OCI-LY3 (cell line): ENCODE measurements around the gene OPCML.

ENCODE experiments used
- H2AFZ ChIP-seq: fragments of 200-600, 300-600 bp; shearing (Covaris generic); 2 replicates; pipeline ENCODE4 v1.6.0; 2014; ENCODE audit warnings: antibody characterized with exemption, low read depth, low read length
- H3K27ac ChIP-seq: fragments of 200-600, 300-600 bp; sonication (generic); 2 replicates; pipeline ENCODE4 v1.5.1; 2014; ENCODE audit warnings: mild to moderate bottlenecking, low read length, moderate library complexity, mixed read lengths
- H3K27me3 ChIP-seq: fragments of 200-600, 300-600 bp; sonication (generic); 2 replicates; pipeline ENCODE4 v1.6.1; 2014; ENCODE audit warnings: low read depth, low read length, mixed read lengths
- H3K36me3 ChIP-seq: fragments of 200-600, 300-600 bp; sonication (generic); replicated peaks from 2 replicates; pipeline ENCODE3; 2014; ENCODE audit warnings: low read depth, low read length, mixed read lengths
- H3K4me1 ChIP-seq: fragments of 300-600, 200-600 bp; sonication (generic); 2 replicates; pipeline ENCODE4 v1.6.1; 2014; ENCODE audit warnings: low read length, mixed read lengths
- H3K4me2 ChIP-seq: fragments of 200-600, 300-600 bp; sonication (generic); 2 replicates; pipeline ENCODE4 v1.6.1; 2014; ENCODE audit warnings: low read length, mixed read lengths
- H3K4me3 ChIP-seq: fragments of 300-600, 200-600 bp; sonication (generic); 2 replicates; pipeline ENCODE4 v1.5.1; 2014; ENCODE audit warnings: antibody characterized with exemption, mild to moderate bottlenecking, low read length, moderate library complexity
- H3K79me2 ChIP-seq: fragments of 300-600, 200-600 bp; shearing (Covaris generic); 2 replicates; pipeline ENCODE4 v1.6.1; 2014; ENCODE audit warnings: mild to moderate bottlenecking, low read length, mixed read lengths
- H3K9ac ChIP-seq: fragments of 300-600, 200-600 bp; shearing (Covaris generic); 2 replicates; pipeline ENCODE4 v1.6.0; 2014; ENCODE audit warnings: mild to moderate bottlenecking, low read length, moderate library complexity
- H3K9me3 ChIP-seq: fragments of 200-600, 300-600 bp; shearing (Covaris generic); 2 replicates; pipeline ENCODE4 v1.6.1; 2014; ENCODE audit warnings: low read length, mixed read lengths; ENCODE audit not compliant: insufficient read depth
- H4K20me1 ChIP-seq: fragments of 200-600, 300-600 bp; sonication (generic); 2 replicates; pipeline ENCODE4 v1.6.1; 2016; ENCODE audit warnings: low read length, mixed read lengths; ENCODE audit not compliant: insufficient read depth
- CTCF ChIP-seq: fragments of 200-600, 300-600 bp; sonication (generic); IDR thresholded peaks from 2 replicates; pipeline ENCODE4 v1.5.1; 2014; ENCODE audit warnings: antibody characterized with exemption, low read length, low read depth
- EZH2phosphoT487 ChIP-seq: fragments of 200-600 bp; shearing (Covaris generic); IDR thresholded peaks from 2 replicates; pipeline ENCODE4 v1.6.1; 2018; ENCODE audit warnings: antibody characterized with exemption, mixed run types, low read depth

The OPCML gene

GRCh38 chr11:133390803-133391202 lies 141.5 kb downstream of the OPCML start:
- Histone ChIP-seq H3K4me3 (no peak overlapping the region), H4K20me1 (no peaks in the 10 kb centered on the region), H2AFZ (no peak overlapping the region), H3K4me2 (no peak overlapping the region), H3K36me3 (no peaks in the 10 kb centered on the region), H3K27me3 (no peaks in the 10 kb centered on the region), H3K79me2 (no peaks in the 10 kb centered on the region), H3K27ac (no peak overlapping the region), H3K4me1 (no peaks in the 10 kb centered on the region), H3K9me3 (no peaks in the 10 kb centered on the region), H3K9ac (no peak overlapping the region)
- TF ChIP-seq CTCF, result no peak
- TF ChIP-seq EZH2phosphoT487, result no peak

DNA sequence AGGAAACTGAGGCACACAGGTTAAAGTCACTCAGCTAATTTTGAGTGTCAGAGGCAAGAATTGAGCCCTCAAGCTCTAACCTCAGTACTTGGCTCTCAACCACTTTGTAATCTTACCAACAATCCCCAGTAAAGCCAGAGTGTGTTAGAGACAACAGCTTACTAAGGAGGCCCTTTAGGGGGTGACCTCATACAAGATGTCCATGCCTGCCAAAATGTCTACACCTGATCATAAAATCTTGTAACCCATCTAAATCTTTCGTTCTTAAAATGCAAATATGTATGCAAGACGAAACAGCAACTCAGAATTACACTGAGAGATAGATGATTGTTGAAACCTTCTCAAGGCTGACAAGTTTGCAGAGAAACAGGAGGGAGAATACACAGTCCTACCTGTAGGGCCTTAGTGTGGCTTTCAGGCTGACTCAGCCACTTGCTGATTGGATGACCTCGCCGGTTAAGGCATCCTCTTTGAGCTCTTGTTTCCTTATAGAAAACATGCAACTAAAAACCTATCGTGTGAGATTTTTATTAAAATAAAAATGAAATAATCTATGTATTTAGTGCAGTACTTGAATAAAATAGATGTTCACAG lies 143.2 kb downstream of the OPCML start:
- Histone ChIP-seq H2AFZ (no peak overlapping the region), H3K27me3 (no peaks in the 10 kb centered on the region), H3K4me2 (no peak overlapping the region), H3K4me3 (no peak overlapping the region), H3K9me3 (no peaks in the 10 kb centered on the region), H3K79me2 (no peaks in the 10 kb centered on the region), H3K27ac (no peak overlapping the region), H3K36me3 (no peaks in the 10 kb centered on the region), H3K4me1 (no peaks in the 10 kb centered on the region), H4K20me1 (no peaks in the 10 kb centered on the region), H3K9ac (no peak overlapping the region)
- TF ChIP-seq EZH2phosphoT487 (no peak), CTCF (no peak)

- H3K79me2 ChIP-seq, result no peaks in the 10 kb centered on the region
- H2AFZ ChIP-seq, result no peak overlapping the region
- H3K36me3 ChIP-seq, result no peaks in the 10 kb centered on the region
- no peak overlapping the region for H3K4me2 ChIP-seq
- H3K27ac ChIP-seq, result no peak overlapping the region
- no peaks in the 10 kb centered on the region for H4K20me1 ChIP-seq
- TF ChIP-seq CTCF (no peak), EZH2phosphoT487 (no peak)
- no peak overlapping the region for H3K9ac ChIP-seq
- H3K9me3 ChIP-seq, result no peaks in the 10 kb centered on the region
- H3K4me3 ChIP-seq, result no peak overlapping the region
- no peaks in the 10 kb centered on the region for H3K27me3 ChIP-seq
- H3K4me1 ChIP-seq, result no peaks in the 10 kb centered on the region
Measured at GRCh38 chr11:133388260-133388659, 144.0 kb downstream of the OPCML start.

GRCh38 chr11:133386852-133387251 lies 145.4 kb downstream of the OPCML start:
- Histone ChIP-seq H3K4me2 (no peak overlapping the region), H2AFZ (no peak overlapping the region), H3K9me3 (no peaks in the 10 kb centered on the region), H3K4me3 (no peak overlapping the region), H4K20me1 (no peaks in the 10 kb centered on the region), H3K4me1 (no peaks in the 10 kb centered on the region), H3K36me3 (no peaks in the 10 kb centered on the region), H3K27me3 (no peaks in the 10 kb centered on the region), H3K27ac (no peak overlapping the region), H3K9ac (no peak overlapping the region), H3K79me2 (no peaks in the 10 kb centered on the region)
- no peak for TF ChIP-seq EZH2phosphoT487
- TF ChIP-seq CTCF, result no peak
